Fibroblast of pulmonary artery (primary cell): ENCODE measurements around the gene ADD2.

Experiments
- DNase-seq: peaks from one replicate; pipeline ENCODE4 v3.0.0-alpha.2; 2010; ENCODE audit warnings: low read depth
- H3K4me3 ChIP-seq: replicated peaks from 2 replicates; pipeline ENCODE4 v1.5.1; 2011; ENCODE audit warnings: low read depth, mild to moderate bottlenecking, control low read depth, low read length, moderate library complexity
- TF ChIP-seq, protein P1 (sequence below): IDR thresholded peaks from 2 replicates; pipeline ENCODE4 v1.5.1; 2011; ENCODE audit warnings: mild to moderate bottlenecking, control low read depth, low read length, inconsistent platforms; ENCODE audit errors: missing control alignments

The ADD2 gene

DNA sequence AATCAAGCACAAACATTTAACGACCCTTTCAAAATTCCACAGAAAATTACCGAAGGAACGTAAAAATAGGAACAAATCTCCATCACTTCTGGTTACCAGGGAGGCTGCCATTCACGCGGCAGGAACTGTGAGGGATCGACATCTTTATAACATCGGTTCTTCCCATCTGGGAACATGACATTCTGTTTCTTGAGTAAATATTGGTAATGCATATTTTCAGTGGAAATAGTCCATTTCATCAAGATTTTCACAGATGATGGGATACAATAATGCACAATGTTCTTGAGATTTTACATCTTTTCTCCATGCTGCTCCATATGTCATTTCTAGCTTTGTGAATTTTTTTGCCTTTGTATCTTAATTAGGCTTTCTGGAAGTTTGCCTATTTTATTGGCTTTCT, 10.0 kb downstream of the ADD2 start:
- no peak for DNase-seq
- H3K4me3 ChIP-seq: no peak overlapping the region
- TF ChIP-seq, protein P1, sequence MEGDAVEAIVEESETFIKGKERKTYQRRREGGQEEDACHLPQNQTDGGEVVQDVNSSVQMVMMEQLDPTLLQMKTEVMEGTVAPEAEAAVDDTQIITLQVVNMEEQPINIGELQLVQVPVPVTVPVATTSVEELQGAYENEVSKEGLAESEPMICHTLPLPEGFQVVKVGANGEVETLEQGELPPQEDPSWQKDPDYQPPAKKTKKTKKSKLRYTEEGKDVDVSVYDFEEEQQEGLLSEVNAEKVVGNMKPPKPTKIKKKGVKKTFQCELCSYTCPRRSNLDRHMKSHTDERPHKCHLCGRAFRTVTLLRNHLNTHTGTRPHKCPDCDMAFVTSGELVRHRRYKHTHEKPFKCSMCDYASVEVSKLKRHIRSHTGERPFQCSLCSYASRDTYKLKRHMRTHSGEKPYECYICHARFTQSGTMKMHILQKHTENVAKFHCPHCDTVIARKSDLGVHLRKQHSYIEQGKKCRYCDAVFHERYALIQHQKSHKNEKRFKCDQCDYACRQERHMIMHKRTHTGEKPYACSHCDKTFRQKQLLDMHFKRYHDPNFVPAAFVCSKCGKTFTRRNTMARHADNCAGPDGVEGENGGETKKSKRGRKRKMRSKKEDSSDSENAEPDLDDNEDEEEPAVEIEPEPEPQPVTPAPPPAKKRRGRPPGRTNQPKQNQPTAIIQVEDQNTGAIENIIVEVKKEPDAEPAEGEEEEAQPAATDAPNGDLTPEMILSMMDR: no peak

DNA sequence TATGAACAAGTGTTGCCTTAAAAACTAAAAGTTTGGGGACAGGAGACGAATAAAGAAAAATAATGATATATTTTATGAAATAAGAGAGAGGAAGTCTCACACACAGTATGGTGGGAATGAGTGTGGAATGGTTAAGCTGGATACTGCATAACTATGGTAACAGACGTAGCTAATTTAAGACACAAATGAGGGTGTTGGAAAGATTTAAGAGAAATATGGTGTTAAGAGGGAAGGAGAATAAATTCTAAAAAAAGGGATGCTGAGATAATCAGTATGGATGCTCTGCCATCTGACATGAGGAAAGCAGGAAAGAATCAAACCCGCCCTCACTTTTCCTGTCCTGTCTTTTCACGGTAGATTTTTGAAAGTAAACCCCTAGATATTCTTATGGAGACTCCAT, 10.6 kb downstream of the ADD2 start:
- no peak for DNase-seq
- no peak overlapping the region for H3K4me3 ChIP-seq
- TF ChIP-seq, protein P1: no peak

DNA sequence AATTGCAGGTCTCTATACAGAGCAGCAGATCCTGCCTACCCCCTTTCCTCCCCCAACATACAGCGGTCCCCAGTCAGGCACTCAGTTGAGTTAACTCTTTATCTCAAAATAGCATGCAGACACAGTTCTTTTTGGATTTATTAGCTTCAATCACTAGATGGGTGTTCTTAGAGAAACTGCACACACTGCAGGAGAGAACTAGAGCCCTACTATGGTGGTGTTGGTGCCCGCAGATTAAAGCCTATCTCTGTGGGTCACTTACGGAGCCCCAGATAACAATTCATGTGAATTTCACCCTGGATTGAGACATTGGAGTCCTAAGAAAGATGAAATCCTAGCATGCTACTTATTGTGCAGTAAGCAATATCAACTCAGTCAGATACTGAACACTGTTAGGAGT, 11.9 kb downstream of the ADD2 start:
- TF ChIP-seq, protein P1: no peak

DNA sequence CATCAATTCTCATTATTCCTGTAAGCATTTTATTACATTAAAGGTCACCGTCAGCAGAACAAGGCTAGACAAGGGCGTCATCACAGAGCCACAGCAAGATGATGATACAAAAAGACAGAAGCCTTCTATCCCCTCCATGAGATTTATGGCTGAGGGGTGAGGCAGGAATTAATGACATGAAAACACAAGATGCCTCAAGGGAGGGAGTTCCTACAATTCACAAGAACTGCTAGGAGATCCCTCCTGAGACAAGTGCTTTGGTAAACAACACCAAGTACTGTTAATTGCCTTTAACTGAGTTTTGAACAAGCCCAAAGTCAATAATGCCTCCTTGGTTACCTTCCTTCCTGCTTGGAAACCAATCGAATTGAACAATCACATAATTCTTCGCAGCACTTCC, 14.1 kb downstream of the ADD2 start:
- TF ChIP-seq, protein P1: no peak
- H3K4me3 ChIP-seq: no peak overlapping the region
- DNase-seq: no peak

More for the DNA sequence above, 11.9 kb downstream of the ADD2 start:
- DNase-seq: no peak
- H3K4me3 ChIP-seq: no peak overlapping the region

DNA sequence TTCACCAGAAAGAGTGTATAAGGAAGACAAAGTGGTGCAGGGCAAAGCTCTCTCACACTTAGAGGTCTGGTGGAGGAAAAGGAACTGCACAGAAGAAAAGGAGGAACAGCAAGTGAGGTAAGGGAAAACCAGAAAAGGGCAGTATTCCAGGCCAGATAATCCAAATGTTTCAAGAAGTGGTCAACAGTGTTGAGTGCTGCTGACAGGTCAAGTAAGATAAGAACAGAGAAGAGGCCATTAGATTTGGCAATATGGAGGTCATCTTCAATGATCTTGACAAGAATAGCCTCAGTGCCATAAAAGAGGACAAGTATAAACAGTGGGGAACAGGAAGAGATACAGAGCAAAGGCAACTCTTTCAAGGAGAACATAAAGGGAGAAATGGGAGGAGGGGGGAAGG, 15.0 kb downstream of the ADD2 start:
- DNase-seq: no peak
- H3K4me3 ChIP-seq: no peak overlapping the region
- TF ChIP-seq, protein P1: no peak

DNA sequence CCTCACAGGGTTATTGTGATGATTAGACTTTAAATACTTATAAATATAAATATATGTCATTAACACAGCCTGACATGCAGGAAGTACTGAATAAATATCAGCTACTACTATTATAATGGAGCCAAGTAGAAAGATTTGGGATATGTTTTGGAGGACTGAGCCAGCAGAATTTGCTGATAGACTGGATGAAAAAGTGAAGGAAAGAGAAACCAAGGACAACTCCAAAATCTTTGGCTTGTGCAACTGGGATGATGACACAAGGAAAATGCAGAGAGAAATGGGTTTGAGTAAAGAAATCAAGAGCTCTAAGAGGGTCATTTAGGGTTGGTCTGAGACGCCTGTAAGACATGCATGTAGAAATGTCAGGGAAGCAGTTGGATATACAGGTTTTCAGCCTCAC, 15.6 kb downstream of the ADD2 start:
- TF ChIP-seq, protein P1: no peak
- DNase-seq: no peak

DNA sequence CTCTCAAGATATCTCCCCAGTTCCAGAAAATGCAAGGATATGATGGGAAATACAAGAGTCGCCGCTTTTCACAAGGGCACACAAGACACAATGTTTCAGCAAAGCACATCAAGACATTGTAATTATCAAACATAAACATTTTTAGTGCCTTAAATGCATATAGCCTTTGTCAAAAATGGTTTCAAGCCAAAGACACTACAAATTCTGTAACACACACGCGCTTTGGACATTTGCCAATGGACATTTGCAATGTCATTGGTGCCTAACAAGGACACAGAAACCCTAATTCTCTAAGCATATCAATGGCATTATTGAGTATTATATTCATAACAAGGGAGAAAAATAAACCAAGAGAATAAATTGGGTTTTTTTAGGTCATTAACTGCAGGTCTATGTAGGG, 16.1 kb downstream of the ADD2 start:
- H3K4me3 ChIP-seq: no peak overlapping the region
- DNase-seq: no peak
- TF ChIP-seq, protein P1: no peak

More for the DNA sequence above, 15.6 kb downstream of the ADD2 start:
- H3K4me3 ChIP-seq: no peak overlapping the region
